ENCODE data around the gene RASA2. TPM values are rescaled to one million over a fixed set of nuclear protein-coding genes. Genes with fewer than 3 reads are reported as not detected.
A peak's percentile ranks its signal among the peaks of the same experiment; 100 is the strongest.

RASA2 gene
- total and polyA plus RNA-seq, 10 donors: 9.4 to 90.6 (median 45.3) TPM

- no peaks in the 10 kb centered on the region for H3K27me3 ChIP-seq (replicated peaks in 1 of 7)
- H3K27ac ChIP-seq: no peak overlapping the region
- H3K36me3 ChIP-seq: peaks cover 0 to 71% (median 10%) of the 10 kb centered on the region in 6 donors
- TF ChIP-seq POLR2A (IDR thresholded peaks at IDR 0.05) (no peak), POLR2AphosphoS5 (IDR thresholded peaks at IDR 0.05) (no peak), CTCF (IDR thresholded peaks at IDR 0.05 in 8 of 11, conservative IDR thresholded peaks at IDR 0.05 in 3 of 11) (no peak)
- WGBS, 5 donors: 94 to 100% (median 97%) methylated on average over 2 of the region's 2 CpGs
- intact Hi-C loops (cut with DNase I; ENCODE audit: low total_unique reads): no loop called here
- H3K9me3 ChIP-seq: peaks cover 0 to 32% (median 26%) of the 10 kb centered on the region in 8 donors
- H3K4me3 ChIP-seq: no peak overlapping the region
- H3K4me1 ChIP-seq: peaks cover 5 to 71% (median 27%) of the 10 kb centered on the region in 6 donors
- DNase-seq: no peak
These were observed 61.0 kb downstream of the RASA2 start for GRCh38 chr3:141547791-141548190.

- Histone ChIP-seq H3K4me1 (peaks cover 13 to 75% (median 35%) of the 10 kb centered on the region in 6 donors), H3K36me3 (peaks cover 0 to 55% (median 9%) of the 10 kb centered on the region in 6 donors), H3K27ac (peak overlapping the region in 3 of 8 donors; percentile 4 to 73 (median 6)), H3K4me3 (no peak overlapping the region), H3K9me3 (peaks cover 0 to 19% (median 13%) of the 10 kb centered on the region in 8 donors), H3K27me3 (replicated peaks in 1 of 7) (no peaks in the 10 kb centered on the region)
- WGBS, 5 donors: 67 to 81% (median 76%) methylated on average over 2 of the region's 2 CpGs
- no peak for DNase-seq
- TF ChIP-seq CTCF (IDR thresholded peaks at IDR 0.05 in 8 of 11, conservative IDR thresholded peaks at IDR 0.05 in 3 of 11) (no peak), POLR2A (IDR thresholded peaks at IDR 0.05) (no peak), POLR2AphosphoS5 (IDR thresholded peaks at IDR 0.05) (no peak)
- intact Hi-C loops (cut with DNase I; ENCODE audit: low total_unique reads): no loop called here
These were observed 64.3 kb downstream of the RASA2 start for GRCh38 chr3:141550926-141551665.

GRCh38 chr3:141552440-141552991 is 65.7 kb downstream of the RASA2 start:
- Histone ChIP-seq H3K4me1 (peaks cover 13 to 82% (median 40%) of the 10 kb centered on the region in 6 donors), H3K9me3 (peaks cover 0 to 7% (median 6%) of the 10 kb centered on the region in 8 donors), H3K36me3 (peaks cover 0 to 58% (median 17%) of the 10 kb centered on the region in 6 donors), H3K4me3 (no peak overlapping the region), H3K27me3 (replicated peaks in 1 of 7) (no peaks in the 10 kb centered on the region), H3K27ac (peak overlapping the region in 7 of 8 donors; percentile 33 to 73 (median 63))
- no peak for TF ChIP-seq CTCF (IDR thresholded peaks at IDR 0.05 in 8 of 11, conservative IDR thresholded peaks at IDR 0.05 in 3 of 11)
- no peak for TF ChIP-seq POLR2AphosphoS5 (IDR thresholded peaks at IDR 0.05)
- TF ChIP-seq POLR2A (IDR thresholded peaks at IDR 0.05): no peak
- intact Hi-C loops (cut with DNase I; ENCODE audit: low total_unique reads): no loop called here
- 45 to 58% (median 50%) methylated on average over 2 of the region's 2 CpGs for WGBS, 5 donors
- DNase-seq: no peak

GRCh38 chr3:141553055-141553454 is 66.2 kb downstream of the RASA2 start:
- Histone ChIP-seq H3K4me3 (no peak overlapping the region), H3K27ac (peak overlapping the region; percentile 3 to 73 (median 59))
- intact Hi-C loops (cut with DNase I; ENCODE audit: low total_unique reads): no loop called here

More at GRCh38 chr3:141553055-141553454, 66.2 kb downstream of the RASA2 start:
- 14 to 49% (median 32%) methylated on average over 1 of the region's 1 CpG for WGBS, 5 donors
- peaks cover 0 to 53% (median 17%) of the 10 kb centered on the region in 6 donors for H3K36me3 ChIP-seq
- H3K4me1 ChIP-seq: peaks cover 17 to 86% (median 45%) of the 10 kb centered on the region in 6 donors
- peak in 1 of 3 donors; percentile 56 for TF ChIP-seq POLR2AphosphoS5 (IDR thresholded peaks at IDR 0.05)
- TF ChIP-seq POLR2A (IDR thresholded peaks at IDR 0.05): no peak
- no peak for TF ChIP-seq CTCF (IDR thresholded peaks at IDR 0.05 in 8 of 11, conservative IDR thresholded peaks at IDR 0.05 in 3 of 11)
- H3K9me3 ChIP-seq: peaks cover 0 to 2% (median under 1%) of the 10 kb centered on the region in 8 donors
- no peak for DNase-seq
- no peaks in the 10 kb centered on the region for H3K27me3 ChIP-seq (replicated peaks in 1 of 7)
